ENCODE data around the gene TMEM184B. TPM values are rescaled to one million over a fixed set of nuclear protein-coding genes. Genes with fewer than 3 reads are reported as not detected.
A peak's percentile ranks its signal among the peaks of the same experiment; 100 is the strongest.

Gene TMEM184B
- total RNA-seq, 3 donors from 2014 or later: 35.9 to 63.1 (median 38.2) TPM

- intact Hi-C loops (cut with DNase I, micrococcal nuclease): no loop called here
- Histone ChIP-seq H3K4me1 (ENCODE audit: low read depth) (peaks cover 9% of the 10 kb centered on the region), H3K36me3 (ENCODE audit: low read depth) (no peaks in the 10 kb centered on the region), H3K4me3 (peak overlapping the region; percentile 54), H3K9me3 (no peaks in the 10 kb centered on the region)
- no peak for TF ChIP-seq CTCF (IDR thresholded peaks at IDR 0.05)
- DNase-seq (peak in 2 of 3 donors; percentile 75 to 77), ATAC-seq (peak; percentile 72)
Observed at GRCh38 chr22:38271927-38272372, 860 bp downstream of the TMEM184B start.

- no peak for TF ChIP-seq CTCF (IDR thresholded peaks at IDR 0.05)
- Histone ChIP-seq H3K4me1 (ENCODE audit: low read depth) (peaks cover 17% of the 10 kb centered on the region), H3K9me3 (no peaks in the 10 kb centered on the region), H3K36me3 (ENCODE audit: low read depth) (no peaks in the 10 kb centered on the region), H3K4me3 (no peak overlapping the region)
- ATAC-seq (no peak), DNase-seq (no peak)
- intact Hi-C loops (cut with DNase I, micrococcal nuclease): no loop called here
Observed at GRCh38 chr22:38271101-38271500, 1.7 kb downstream of the TMEM184B start.

GRCh38 chr22:38270091-38270992 lies 2.5 kb downstream of the TMEM184B start:
- Histone ChIP-seq H3K9me3 (no peaks in the 10 kb centered on the region), H3K4me1 (ENCODE audit: low read depth) (peaks cover 17% of the 10 kb centered on the region), H3K36me3 (ENCODE audit: low read depth) (no peaks in the 10 kb centered on the region), H3K4me3 (no peak overlapping the region)
- DNase-seq (no peak), ATAC-seq (no peak)
- intact Hi-C loops (cut with DNase I, micrococcal nuclease): no loop called here
- TF ChIP-seq CTCF (IDR thresholded peaks at IDR 0.05): no peak

GRCh38 chr22:38269466-38269865 lies 3.3 kb downstream of the TMEM184B start:
- H3K36me3 ChIP-seq (ENCODE audit: low read depth): no peaks in the 10 kb centered on the region
- intact Hi-C loops (cut with DNase I, micrococcal nuclease): no loop called here
- peaks cover 17% of the 10 kb centered on the region for H3K4me1 ChIP-seq (ENCODE audit: low read depth)
- H3K9me3 ChIP-seq: no peaks in the 10 kb centered on the region
- ATAC-seq: no peak
- no peak for TF ChIP-seq CTCF (IDR thresholded peaks at IDR 0.05)
- H3K4me3 ChIP-seq: no peak overlapping the region
- no peak for DNase-seq

- no peak for DNase-seq
- TF ChIP-seq CTCF (IDR thresholded peaks at IDR 0.05): no peak
- Histone ChIP-seq H3K4me1 (ENCODE audit: low read depth) (peaks cover 17% of the 10 kb centered on the region), H3K4me3 (no peak overlapping the region), H3K9me3 (no peaks in the 10 kb centered on the region), H3K36me3 (ENCODE audit: low read depth) (no peaks in the 10 kb centered on the region)
- intact Hi-C loops (cut with DNase I, micrococcal nuclease): no loop called here
- ATAC-seq: peak; percentile 37
Observed at GRCh38 chr22:38267086-38267485, 5.7 kb downstream of the TMEM184B start.

Measured in mucosa of descending colon (tissue), 3 donors.